ENCODE results near the gene SRRM3.
"Not testable (repeated sequence)": the region's sequence is repeated elsewhere in the genome, so short reads cannot be mapped to it uniquely, and the experiment has no call there.

DNA sequence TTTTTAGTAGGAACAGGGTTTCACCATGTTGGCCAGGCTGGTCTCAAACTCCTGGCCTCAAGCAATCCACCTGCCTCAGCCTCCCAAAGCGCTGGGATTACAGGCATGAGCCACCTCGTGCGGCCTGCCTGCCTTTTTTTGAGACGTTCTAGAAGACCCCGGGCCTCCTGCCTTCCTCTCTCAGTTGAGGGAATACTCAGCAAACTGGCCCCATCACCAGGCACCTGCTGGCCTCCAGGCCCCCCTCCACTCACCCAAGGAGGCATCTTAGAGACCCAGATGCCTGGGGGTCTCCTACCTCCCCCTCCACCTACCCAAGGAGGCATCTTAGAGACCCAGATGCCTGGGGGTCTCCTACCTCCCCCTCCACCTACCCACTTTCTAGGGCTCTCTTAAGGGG is 91.2 kb downstream of the SRRM3 start:
- TF ChIP-seq, protein P1, sequence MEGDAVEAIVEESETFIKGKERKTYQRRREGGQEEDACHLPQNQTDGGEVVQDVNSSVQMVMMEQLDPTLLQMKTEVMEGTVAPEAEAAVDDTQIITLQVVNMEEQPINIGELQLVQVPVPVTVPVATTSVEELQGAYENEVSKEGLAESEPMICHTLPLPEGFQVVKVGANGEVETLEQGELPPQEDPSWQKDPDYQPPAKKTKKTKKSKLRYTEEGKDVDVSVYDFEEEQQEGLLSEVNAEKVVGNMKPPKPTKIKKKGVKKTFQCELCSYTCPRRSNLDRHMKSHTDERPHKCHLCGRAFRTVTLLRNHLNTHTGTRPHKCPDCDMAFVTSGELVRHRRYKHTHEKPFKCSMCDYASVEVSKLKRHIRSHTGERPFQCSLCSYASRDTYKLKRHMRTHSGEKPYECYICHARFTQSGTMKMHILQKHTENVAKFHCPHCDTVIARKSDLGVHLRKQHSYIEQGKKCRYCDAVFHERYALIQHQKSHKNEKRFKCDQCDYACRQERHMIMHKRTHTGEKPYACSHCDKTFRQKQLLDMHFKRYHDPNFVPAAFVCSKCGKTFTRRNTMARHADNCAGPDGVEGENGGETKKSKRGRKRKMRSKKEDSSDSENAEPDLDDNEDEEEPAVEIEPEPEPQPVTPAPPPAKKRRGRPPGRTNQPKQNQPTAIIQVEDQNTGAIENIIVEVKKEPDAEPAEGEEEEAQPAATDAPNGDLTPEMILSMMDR (IDR thresholded peaks at IDR 0.05): not testable (repeated sequence)
- TF ChIP-seq POLR2A (IDR thresholded peaks at IDR 0.05): not testable (repeated sequence)

Data from heart left ventricle (tissue), 13 donors.